Karpas-422 (cell line): ENCODE data around the gene ADPGK. TPM values are rescaled to one million over a fixed set of nuclear protein-coding genes. Genes with fewer than 3 reads are reported as not detected.
"Not testable (repeated sequence)": the region's sequence is repeated elsewhere in the genome, so short reads cannot be mapped to it uniquely, and the experiment has no call there.

ENCODE experiments used
- DNase-seq: peaks from one replicate; pipeline ENCODE4 v3.0.0-alpha.2; 2015
- H2AFZ ChIP-seq: fragments of 200-600 bp; sonication (generic); 2 replicates; pipeline ENCODE4 v1.6.1; 2014; ENCODE audit warnings: antibody characterized with exemption, low read length, mixed read lengths
- H3K27ac ChIP-seq: fragments of 200-600 bp; sonication (generic); 2 replicates; pipeline ENCODE4 v1.5.1; 2014; ENCODE audit warnings: mild to moderate bottlenecking, low read length, moderate library complexity
- H3K27me3 ChIP-seq: fragments of 200-600 bp; sonication (generic); 2 replicates; pipeline ENCODE4 v1.6.1; 2014; ENCODE audit warnings: low read length, mixed read lengths
- H3K36me3 ChIP-seq: fragments of 200-600 bp; sonication (generic); 2 replicates; pipeline ENCODE4 v1.6.1; 2014; ENCODE audit warnings: low read length, mixed read lengths; ENCODE audit not compliant: insufficient read depth
- H3K4me1 ChIP-seq: fragments of 200-600 bp; sonication (generic); 2 replicates; pipeline ENCODE4 v1.6.1; 2014; ENCODE audit warnings: mild to moderate bottlenecking, low read length, mixed read lengths
- H3K4me2 ChIP-seq: fragments of 200-600 bp; sonication (generic); 2 replicates; pipeline ENCODE4 v1.6.1; 2014; ENCODE audit warnings: low read length, low read depth, mild to moderate bottlenecking; ENCODE audit not compliant: poor library complexity, severe bottlenecking
- H3K4me3 ChIP-seq: fragments of 200-600 bp; sonication (generic); 2 replicates; pipeline ENCODE4 v1.5.1; 2014; ENCODE audit warnings: mild to moderate bottlenecking, antibody characterized with exemption, low read length, mixed read lengths
- H3K79me2 ChIP-seq: fragments of 200-600 bp; sonication (generic); 2 replicates; pipeline ENCODE4 v1.6.1; 2014; ENCODE audit warnings: mild to moderate bottlenecking, low read length, mixed read lengths
- H3K9ac ChIP-seq: fragments of 200-600 bp; sonication (generic); 2 replicates; pipeline ENCODE4 v1.6.0; 2014; ENCODE audit warnings: low read length
- H3K9me2 ChIP-seq: fragments of 200-600 bp; sonication (generic), shearing (Covaris generic); replicated peaks from 2 replicates; pipeline ENCODE4 v1.6.0; 2014; ENCODE audit warnings: mild to moderate bottlenecking, low read length, moderate library complexity; ENCODE audit not compliant: insufficient read depth
- H3K9me3 ChIP-seq: fragments of 300-700, 200-600 bp; sonication (generic); 2 replicates; pipeline ENCODE4 v1.6.1; 2014; ENCODE audit warnings: low read length, mixed read lengths
- H4K20me1 ChIP-seq: fragments of 200-600 bp; sonication (generic); 2 replicates; pipeline ENCODE4 v1.6.1; 2014; ENCODE audit warnings: mild to moderate bottlenecking, antibody characterized with exemption, low read length, low read depth; ENCODE audit not compliant: insufficient read depth
- total RNA-seq: library from RNA; depleted of rRNA; stranded (reverse); fragments of >200 nt; shearing (Covaris generic); gene quantifications from 2 replicates; pipeline ENCODE4 v1.2.3, GENCODE V29; 2014; ENCODE audit warnings: low replicate concordance; rRNA removed

ADPGK gene
- total RNA-seq, 1 experiment from 2014 or later: 75.7 TPM

DNA sequence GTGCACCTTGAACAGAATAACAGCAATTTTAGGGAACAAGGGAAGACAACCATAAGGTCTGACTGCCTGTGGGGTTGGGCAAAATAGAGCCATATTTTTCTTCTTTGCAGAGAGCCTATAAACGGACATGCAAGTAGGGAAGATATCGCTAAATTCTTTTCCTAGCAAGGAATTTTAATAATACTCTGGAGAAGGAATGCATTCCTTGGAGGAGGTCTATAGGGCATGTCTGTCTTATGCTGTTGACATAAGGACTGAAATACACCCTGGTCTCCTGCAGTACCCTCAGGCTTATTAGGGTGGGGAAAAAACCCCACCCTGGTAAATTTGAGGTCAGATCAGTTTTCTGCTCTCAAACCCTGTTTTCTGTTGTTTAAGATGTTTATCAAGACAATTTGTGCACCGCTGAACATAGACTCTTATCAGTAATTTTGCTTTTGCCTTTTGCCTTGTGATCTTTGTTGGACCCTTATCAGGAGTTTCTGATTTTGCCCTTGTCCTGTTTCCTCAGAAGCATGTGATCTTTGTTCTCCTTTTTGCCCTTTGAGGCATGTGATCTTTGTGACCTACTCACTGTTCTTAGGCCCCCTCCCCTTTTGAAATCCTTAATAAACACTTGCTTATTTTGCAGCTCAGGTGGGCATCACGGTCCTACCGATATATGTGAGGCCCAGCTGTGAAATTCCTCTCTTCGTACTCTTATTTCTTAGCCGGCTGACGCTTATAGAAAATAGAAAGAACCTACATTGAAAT, 74.8 kb downstream of the ADPGK start:
- H3K4me1 ChIP-seq, DNase-seq, H4K20me1 ChIP-seq, H2AFZ ChIP-seq, H3K9me2 ChIP-seq, H3K9ac ChIP-seq, H3K79me2 ChIP-seq, H3K4me3 ChIP-seq, H3K27ac ChIP-seq, H3K36me3 ChIP-seq, H3K4me2 ChIP-seq, H3K27me3 ChIP-seq, H3K9me3 ChIP-seq: not testable (repeated sequence)

- no peaks in the 10 kb centered on the region for H3K4me1 ChIP-seq
- H3K36me3 ChIP-seq: no peaks in the 10 kb centered on the region
- no peak overlapping the region for H3K4me3 ChIP-seq
- H3K27me3 ChIP-seq: no peaks in the 10 kb centered on the region
- H2AFZ ChIP-seq: no peak overlapping the region
- 0 out of 2 replicates have a peak, but pooled peaks cover under 1% of the 10 kb centered on the region for H3K79me2 ChIP-seq
- no peak overlapping the region for H3K4me2 ChIP-seq
- no peak for DNase-seq
- no peaks in the 10 kb centered on the region for H3K9me3 ChIP-seq
- no peak overlapping the region for H3K27ac ChIP-seq
- H3K9me2 ChIP-seq: no peaks in the 10 kb centered on the region
- no peaks in the 10 kb centered on the region for H4K20me1 ChIP-seq
- H3K9ac ChIP-seq: no peak overlapping the region
These were observed 77.3 kb downstream of the ADPGK start for GRCh38 chr15:72706266-72706665.

Other genes with a start within 250 kb of the ADPGK start
- gene GOLGA6B, start 129.1 kb downstream of the ADPGK start, total RNA-seq: not detected in 2 replicates
- gene HIGD2B, start 97.6 kb downstream of the ADPGK start, total RNA-seq: 0.51 TPM in 1 of 2 replicates, not detected in the other
- 17.0 and 27.9 TPM in 2 replicates for gene BBS4, start 97.6 kb downstream of the ADPGK start, total RNA-seq